Measurements from ENCODE around the gene HDDC2.
"Not testable (repeated sequence)": the region's sequence is repeated elsewhere in the genome, so short reads cannot be mapped to it uniquely, and the experiment has no call there.

HDDC2 gene

GRCh38 chr6:125294036-125294435 is 7.7 kb downstream of the HDDC2 start:
- Mint-ChIP-seq H3K27me3 (no peaks in the 10 kb centered on the region), H3K27ac (no peak overlapping the region), H3K36me3 (ENCODE audit: low read depth) (peaks cover 83% of the 10 kb centered on the region), H3K4me3 (no peak overlapping the region), H3K9me3 (peaks cover 3% of the 10 kb centered on the region), H3K4me1 (peaks cover 31% of the 10 kb centered on the region)
- no peak for DNase-seq
- ATAC-seq: no peak

- Mint-ChIP-seq H3K36me3 (ENCODE audit: low read depth) (peaks cover 80% of the 10 kb centered on the region), H3K9me3 (peaks cover 3% of the 10 kb centered on the region), H3K4me1 (peaks cover 30% of the 10 kb centered on the region), H3K27ac (no peak overlapping the region), H3K27me3 (no peaks in the 10 kb centered on the region), H3K4me3 (no peak overlapping the region)
- no peak for ATAC-seq
- DNase-seq: no peak
Measured at GRCh38 chr6:125293587-125293986, 8.2 kb downstream of the HDDC2 start.

GRCh38 chr6:125287718-125288117 is 14.0 kb downstream of the HDDC2 start:
- ATAC-seq (no peak), DNase-seq (no peak)
- H3K27ac Mint-ChIP-seq: no peak overlapping the region
- peaks cover 15% of the 10 kb centered on the region for H3K4me1 Mint-ChIP-seq
- H3K9me3 Mint-ChIP-seq: peaks cover 23% of the 10 kb centered on the region
- no peak overlapping the region for H3K4me3 Mint-ChIP-seq
- H3K36me3 Mint-ChIP-seq (ENCODE audit: low read depth): peaks cover 88% of the 10 kb centered on the region
- no peaks in the 10 kb centered on the region for H3K27me3 Mint-ChIP-seq

DNA sequence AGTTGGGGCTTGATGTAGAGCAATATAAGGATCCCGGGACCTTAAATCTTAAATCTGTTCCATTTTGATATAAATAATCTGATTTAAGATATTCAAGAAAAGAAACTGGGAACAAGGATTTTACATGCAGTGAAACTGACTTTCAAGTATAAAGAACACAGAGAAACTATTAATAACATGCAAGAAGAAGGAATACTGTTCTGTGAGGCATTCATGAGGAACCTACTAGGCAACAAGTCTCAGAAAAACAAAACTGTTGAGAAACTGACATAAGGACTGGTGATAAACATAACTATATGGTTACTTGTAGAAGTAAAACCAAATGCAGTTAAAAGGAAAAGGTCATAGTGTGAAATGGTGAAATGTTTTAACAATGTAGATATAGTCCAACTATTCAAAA is 15.8 kb downstream of the HDDC2 start:
- Mint-ChIP-seq H3K27ac (no peak overlapping the region), H3K36me3 (ENCODE audit: low read depth) (peaks cover 89% of the 10 kb centered on the region), H3K9me3 (peaks cover 38% of the 10 kb centered on the region), H3K27me3 (no peaks in the 10 kb centered on the region), H3K4me1 (peaks cover 28% of the 10 kb centered on the region), H3K4me3 (no peak overlapping the region)
- no peak for DNase-seq
- no peak for ATAC-seq

- peaks cover 89% of the 10 kb centered on the region for H3K36me3 Mint-ChIP-seq (ENCODE audit: low read depth)
- H3K4me1 Mint-ChIP-seq: peaks cover 31% of the 10 kb centered on the region
- no peak for DNase-seq
- no peak overlapping the region for H3K4me3 Mint-ChIP-seq
- peaks cover 39% of the 10 kb centered on the region for H3K9me3 Mint-ChIP-seq
- H3K27ac Mint-ChIP-seq: no peak overlapping the region
- no peak for ATAC-seq
- H3K27me3 Mint-ChIP-seq: no peaks in the 10 kb centered on the region
Measured at GRCh38 chr6:125285353-125285752, 16.4 kb downstream of the HDDC2 start.

- H3K4me3 Mint-ChIP-seq, ATAC-seq, H3K27me3 Mint-ChIP-seq, H3K27ac Mint-ChIP-seq, DNase-seq: not testable (repeated sequence)
- peaks cover 91% of the 10 kb centered on the region for H3K36me3 Mint-ChIP-seq (ENCODE audit: low read depth)
- H3K4me1 Mint-ChIP-seq: peaks cover 45% of the 10 kb centered on the region
- peaks cover 34% of the 10 kb centered on the region for H3K9me3 Mint-ChIP-seq
Measured at GRCh38 chr6:125282470-125282869, 19.3 kb downstream of the HDDC2 start.

DNA sequence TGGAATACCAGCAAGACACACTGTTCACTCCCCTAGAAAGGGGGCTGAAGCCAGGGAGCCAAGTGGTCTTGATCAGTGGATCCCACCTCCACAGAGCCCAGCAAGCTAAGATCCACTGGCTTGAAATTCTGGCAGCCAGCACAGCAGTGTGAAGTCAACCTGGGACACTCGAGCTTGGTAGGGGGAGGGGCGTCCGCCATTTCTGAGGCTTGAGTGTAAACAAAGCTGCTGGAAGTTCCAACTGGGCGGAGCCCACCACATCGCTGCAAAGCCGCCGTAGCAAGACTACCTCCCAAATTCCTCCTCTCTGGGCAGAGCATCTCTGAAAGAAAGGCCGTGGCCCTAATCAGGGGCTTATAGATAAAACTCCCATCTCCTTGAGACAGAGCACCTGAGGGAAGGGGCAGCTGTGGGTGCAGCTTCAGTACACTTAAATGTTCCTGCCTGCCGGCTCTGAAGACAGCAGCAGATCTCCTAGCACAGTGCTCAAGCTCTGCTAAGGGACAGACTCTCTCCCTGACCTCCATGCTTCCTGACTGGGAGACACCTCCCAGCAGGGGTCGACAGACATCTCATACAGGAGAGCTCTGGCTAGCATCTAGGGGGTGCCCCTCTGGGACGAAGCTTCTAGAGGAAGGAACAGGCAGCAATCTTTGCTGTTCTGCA is 21.3 kb downstream of the HDDC2 start:
- not testable (repeated sequence) for DNase-seq, H3K27ac Mint-ChIP-seq, H3K27me3 Mint-ChIP-seq, H3K4me3 Mint-ChIP-seq, ATAC-seq
- peaks cover 87% of the 10 kb centered on the region for H3K36me3 Mint-ChIP-seq (ENCODE audit: low read depth)
- H3K9me3 Mint-ChIP-seq: peaks cover 20% of the 10 kb centered on the region
- H3K4me1 Mint-ChIP-seq: peaks cover 45% of the 10 kb centered on the region

GRCh38 chr6:125279961-125280360 is 21.8 kb downstream of the HDDC2 start:
- DNase-seq (no peak), ATAC-seq (no peak)
- Mint-ChIP-seq H3K9me3 (peaks cover 16% of the 10 kb centered on the region), H3K27me3 (no peaks in the 10 kb centered on the region), H3K4me3 (no peak overlapping the region), H3K27ac (no peak overlapping the region), H3K36me3 (ENCODE audit: low read depth) (peaks cover 87% of the 10 kb centered on the region), H3K4me1 (peaks cover 45% of the 10 kb centered on the region)

DNA sequence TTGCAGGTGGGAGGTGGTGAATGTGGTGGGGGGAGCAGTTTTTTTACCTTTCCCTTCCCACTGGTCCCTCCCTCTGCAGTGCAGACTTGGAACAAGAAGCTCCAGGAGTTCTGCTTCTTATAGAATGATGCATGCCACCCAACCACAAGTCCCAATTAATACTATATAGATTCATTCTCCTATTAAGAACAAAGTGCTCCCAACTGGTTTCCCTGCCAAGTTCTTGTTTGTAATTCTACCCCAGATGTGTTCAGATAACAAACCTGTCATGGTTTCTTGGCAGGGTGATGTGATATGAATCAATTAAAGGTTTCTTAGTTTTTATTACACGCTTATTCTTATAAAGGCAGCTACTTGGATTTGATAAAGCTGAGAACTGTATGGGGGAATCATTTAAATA is 23.9 kb downstream of the HDDC2 start:
- Mint-ChIP-seq H3K27ac (no peak overlapping the region), H3K36me3 (ENCODE audit: low read depth) (peaks cover 83% of the 10 kb centered on the region), H3K4me3 (no peak overlapping the region), H3K9me3 (peaks cover 16% of the 10 kb centered on the region), H3K27me3 (no peaks in the 10 kb centered on the region), H3K4me1 (peaks cover 31% of the 10 kb centered on the region)
- ATAC-seq (no peak), DNase-seq (no peak)

GRCh38 chr6:125275779-125276178 is 26.0 kb downstream of the HDDC2 start:
- Mint-ChIP-seq H3K27ac (no peak overlapping the region), H3K36me3 (ENCODE audit: low read depth) (peaks cover 80% of the 10 kb centered on the region)
- ATAC-seq: no peak

DNA sequence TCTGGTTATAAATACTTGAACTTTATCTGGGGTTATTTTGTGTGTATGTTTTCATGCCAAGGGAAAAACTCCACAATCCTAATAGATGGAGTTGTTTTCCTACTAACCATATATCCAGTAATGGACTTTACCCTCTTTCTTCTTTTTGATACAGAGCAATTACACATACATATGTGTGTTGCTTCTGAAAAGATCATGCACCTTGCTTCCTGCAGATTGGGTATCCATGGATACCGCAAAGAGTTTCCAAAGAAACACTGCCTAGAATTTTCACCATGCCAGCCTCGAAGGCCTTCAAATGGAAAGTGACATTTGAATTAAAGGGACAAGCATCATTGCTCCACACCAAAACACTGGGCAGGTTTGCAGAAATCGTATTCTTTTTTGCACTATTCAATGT is 26.8 kb downstream of the HDDC2 start:
- Mint-ChIP-seq H3K27me3 (no peaks in the 10 kb centered on the region), H3K27ac (no peak overlapping the region), H3K36me3 (ENCODE audit: low read depth) (peaks cover 74% of the 10 kb centered on the region), H3K4me1 (peaks cover 11% of the 10 kb centered on the region), H3K4me3 (no peak overlapping the region), H3K9me3 (no peaks in the 10 kb centered on the region)
- DNase-seq (no peak), ATAC-seq (no peak)

More at GRCh38 chr6:125275779-125276178, 26.0 kb downstream of the HDDC2 start:
- Mint-ChIP-seq H3K4me3 (no peak overlapping the region), H3K9me3 (no peaks in the 10 kb centered on the region), H3K27me3 (no peaks in the 10 kb centered on the region), H3K4me1 (peaks cover 17% of the 10 kb centered on the region)
- DNase-seq: no peak

DNA sequence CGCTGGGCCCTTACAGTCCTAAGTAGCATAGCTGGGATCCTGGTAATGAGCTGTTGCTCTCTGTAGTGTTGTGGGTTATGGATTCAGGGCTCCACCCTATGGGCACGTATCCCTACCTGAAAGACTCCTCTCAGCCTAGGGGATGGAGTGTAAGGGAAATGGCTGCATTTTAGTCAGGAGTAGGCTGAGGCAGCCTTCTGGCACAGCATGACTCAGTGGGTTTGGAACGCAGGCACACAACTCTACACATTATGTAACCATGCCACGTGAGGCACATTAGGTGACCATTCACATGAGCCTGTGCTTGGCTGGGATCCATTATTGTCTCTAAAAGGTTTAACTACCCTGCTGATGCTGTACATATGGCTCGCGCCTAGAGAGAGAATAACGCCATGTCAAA is 27.8 kb downstream of the HDDC2 start:
- ATAC-seq (peak; percentile 28), DNase-seq (no peak)
- H3K27me3 Mint-ChIP-seq: no peaks in the 10 kb centered on the region
- H3K4me1 Mint-ChIP-seq: peaks cover 4% of the 10 kb centered on the region
- no peak overlapping the region for H3K4me3 Mint-ChIP-seq
- no peaks in the 10 kb centered on the region for H3K9me3 Mint-ChIP-seq
- peaks cover 67% of the 10 kb centered on the region for H3K36me3 Mint-ChIP-seq (ENCODE audit: low read depth)
- no peak overlapping the region for H3K27ac Mint-ChIP-seq

GRCh38 chr6:125273251-125273650 is 28.5 kb downstream of the HDDC2 start:
- peaks cover 61% of the 10 kb centered on the region for H3K36me3 Mint-ChIP-seq (ENCODE audit: low read depth)
- no peak for ATAC-seq
- no peak for DNase-seq
- H3K27ac Mint-ChIP-seq: no peak overlapping the region
- no peaks in the 10 kb centered on the region for H3K27me3 Mint-ChIP-seq
- H3K9me3 Mint-ChIP-seq: no peaks in the 10 kb centered on the region
- no peak overlapping the region for H3K4me3 Mint-ChIP-seq
- no peaks in the 10 kb centered on the region for H3K4me1 Mint-ChIP-seq

- ATAC-seq (no peak), DNase-seq (no peak)
- Mint-ChIP-seq H3K36me3 (ENCODE audit: low read depth) (peaks cover 52% of the 10 kb centered on the region), H3K27me3 (no peaks in the 10 kb centered on the region), H3K4me3 (no peak overlapping the region), H3K9me3 (no peaks in the 10 kb centered on the region), H3K4me1 (no peaks in the 10 kb centered on the region), H3K27ac (no peak overlapping the region)
Measured at GRCh38 chr6:125271486-125272159, 30.1 kb downstream of the HDDC2 start.

GRCh38 chr6:125270380-125270779 is 31.4 kb downstream of the HDDC2 start:
- Mint-ChIP-seq H3K4me1 (no peaks in the 10 kb centered on the region), H3K4me3 (no peak overlapping the region), H3K27ac (no peak overlapping the region), H3K36me3 (ENCODE audit: low read depth) (peaks cover 41% of the 10 kb centered on the region), H3K9me3 (no peaks in the 10 kb centered on the region), H3K27me3 (no peaks in the 10 kb centered on the region)
- DNase-seq (no peak), ATAC-seq (no peak)
